GM04503 (cell line): ENCODE measurements around the gene EPS8L1.

Source experiments
- DNase-seq: peaks from one replicate; pipeline ENCODE4 v3.0.0-alpha.2; 2012; ENCODE audit warnings: low read depth

Gene EPS8L1

DNA sequence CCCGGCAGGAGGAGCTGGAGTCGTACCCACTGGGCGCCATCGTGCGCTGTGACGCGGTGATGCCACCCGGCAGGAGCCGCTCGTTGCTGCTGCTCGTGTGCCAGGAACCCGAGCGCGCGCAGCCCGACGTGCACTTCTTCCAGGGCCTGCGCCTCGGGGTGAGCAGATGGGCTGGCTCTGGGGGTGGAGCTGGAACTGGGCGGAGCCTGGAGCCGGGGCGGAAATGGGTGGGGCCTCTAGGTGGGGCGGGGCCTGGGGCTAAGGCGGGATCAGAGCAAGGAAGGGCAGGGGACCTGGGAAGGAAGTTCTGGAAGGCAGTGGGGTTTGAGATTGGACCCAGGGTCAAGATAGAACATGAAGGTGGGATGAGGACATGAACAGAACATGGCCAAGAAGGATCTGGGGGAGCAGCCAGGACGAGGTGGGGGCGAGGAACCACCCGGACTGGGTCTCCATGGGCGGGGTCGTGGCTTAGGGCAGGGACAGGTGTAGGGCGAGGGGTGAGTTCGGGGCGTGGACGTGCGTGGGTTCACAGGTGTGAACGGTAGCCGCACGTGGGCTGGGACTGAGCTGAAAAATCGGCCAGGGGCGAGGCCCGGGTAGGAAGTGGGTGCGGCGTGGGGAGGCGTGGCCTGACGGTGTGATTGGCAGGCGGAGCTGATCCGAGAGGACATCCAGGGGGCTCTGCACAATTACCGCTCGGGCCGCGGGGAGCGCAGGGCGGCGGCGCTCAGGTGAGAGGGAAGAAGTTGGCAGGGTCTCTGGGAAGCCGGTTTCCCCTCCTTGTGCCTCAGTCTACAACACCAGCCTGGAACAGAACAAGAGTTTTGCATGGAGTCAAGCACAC, 4.7 kb downstream of the EPS8L1 start:
- DNase-seq = no peak

DNA sequence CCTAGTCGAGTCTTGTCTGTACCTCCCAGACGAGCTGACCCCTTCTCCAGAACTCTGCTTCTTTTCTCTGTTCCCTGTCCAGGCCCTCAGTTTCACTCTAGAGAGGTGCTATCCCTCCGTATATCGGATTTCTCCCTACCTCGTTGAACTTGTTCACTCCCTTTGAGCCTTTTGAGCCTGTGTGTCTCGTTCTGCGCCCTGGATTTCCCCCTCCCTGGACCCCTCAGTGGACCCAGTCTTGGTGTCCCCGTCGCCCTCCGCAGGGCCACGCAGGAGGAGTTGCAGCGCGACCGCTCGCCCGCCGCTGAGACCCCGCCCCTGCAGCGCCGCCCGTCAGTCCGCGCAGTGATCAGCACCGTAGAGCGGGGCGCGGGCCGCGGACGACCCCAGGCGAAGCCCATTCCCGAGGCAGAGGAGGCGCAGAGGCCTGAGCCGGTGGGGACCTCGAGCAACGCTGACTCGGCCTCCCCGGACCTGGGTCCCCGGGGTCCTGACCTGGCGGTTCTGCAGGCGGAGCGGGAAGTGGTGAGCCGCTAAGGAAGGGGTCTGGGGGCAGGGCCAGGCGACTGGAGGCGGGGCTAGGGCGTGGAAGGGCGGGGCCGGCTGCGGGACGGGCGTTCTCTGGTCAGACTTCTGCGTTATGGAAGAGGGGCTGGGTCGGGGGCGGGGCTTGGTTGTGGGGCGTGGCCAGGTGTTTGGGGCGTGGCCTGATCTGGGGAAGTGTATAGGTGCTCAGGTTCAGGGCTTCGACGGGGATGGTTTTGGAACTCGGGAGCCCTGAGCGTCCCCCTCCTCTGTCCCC, 5.5 kb downstream of the EPS8L1 start:
- DNase-seq = no peak

DNA sequence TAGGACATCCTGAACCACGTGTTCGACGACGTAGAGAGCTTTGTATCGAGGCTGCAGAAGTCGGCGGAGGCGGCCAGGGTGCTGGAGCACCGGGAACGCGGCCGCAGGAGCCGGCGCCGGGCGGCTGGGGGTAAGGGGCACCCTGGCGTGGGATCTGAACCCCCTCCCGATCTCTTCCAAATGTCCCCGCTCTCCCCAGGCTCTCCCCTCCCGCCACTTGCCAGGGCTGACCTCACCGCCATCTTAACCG, 6.0 kb downstream of the EPS8L1 start:
- DNase-seq = no peak

DNA sequence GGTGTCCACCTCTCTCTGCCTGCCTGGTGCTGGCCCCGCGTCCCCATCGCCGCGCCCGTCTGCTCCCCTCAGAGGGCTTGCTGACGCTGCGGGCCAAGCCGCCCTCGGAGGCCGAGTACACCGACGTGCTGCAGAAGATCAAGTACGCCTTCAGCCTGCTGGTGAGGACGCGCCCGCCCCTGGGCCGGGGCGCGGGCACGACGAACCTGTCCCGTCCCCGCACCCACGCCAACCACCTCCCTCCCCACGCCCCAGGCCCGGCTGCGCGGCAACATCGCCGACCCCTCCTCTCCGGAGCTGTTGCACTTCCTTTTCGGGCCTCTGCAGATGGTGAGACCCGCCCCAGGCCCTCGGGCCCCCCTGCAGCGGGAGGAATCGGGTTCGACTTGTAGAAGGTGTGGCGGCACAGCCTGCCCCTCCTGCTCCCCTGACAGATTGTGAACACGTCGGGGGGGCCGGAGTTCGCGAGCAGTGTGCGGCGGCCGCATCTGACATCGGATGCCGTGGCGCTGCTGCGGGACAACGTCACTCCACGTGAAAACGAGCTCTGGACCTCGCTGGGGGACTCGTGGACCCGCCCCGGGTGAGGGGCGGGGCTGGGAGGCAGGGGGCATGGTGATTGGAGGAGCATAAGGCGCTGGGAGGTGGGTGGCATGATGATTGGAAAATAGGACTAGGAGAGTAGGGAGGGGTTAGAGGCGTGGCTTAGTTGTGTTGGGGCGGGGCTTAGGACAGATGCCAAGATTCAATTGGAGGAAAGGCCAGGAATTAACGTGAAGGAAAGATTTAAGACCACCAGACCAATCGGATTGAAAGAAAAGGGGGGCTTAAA, 6.6 kb downstream of the EPS8L1 start:
- DNase-seq = no peak

DNA sequence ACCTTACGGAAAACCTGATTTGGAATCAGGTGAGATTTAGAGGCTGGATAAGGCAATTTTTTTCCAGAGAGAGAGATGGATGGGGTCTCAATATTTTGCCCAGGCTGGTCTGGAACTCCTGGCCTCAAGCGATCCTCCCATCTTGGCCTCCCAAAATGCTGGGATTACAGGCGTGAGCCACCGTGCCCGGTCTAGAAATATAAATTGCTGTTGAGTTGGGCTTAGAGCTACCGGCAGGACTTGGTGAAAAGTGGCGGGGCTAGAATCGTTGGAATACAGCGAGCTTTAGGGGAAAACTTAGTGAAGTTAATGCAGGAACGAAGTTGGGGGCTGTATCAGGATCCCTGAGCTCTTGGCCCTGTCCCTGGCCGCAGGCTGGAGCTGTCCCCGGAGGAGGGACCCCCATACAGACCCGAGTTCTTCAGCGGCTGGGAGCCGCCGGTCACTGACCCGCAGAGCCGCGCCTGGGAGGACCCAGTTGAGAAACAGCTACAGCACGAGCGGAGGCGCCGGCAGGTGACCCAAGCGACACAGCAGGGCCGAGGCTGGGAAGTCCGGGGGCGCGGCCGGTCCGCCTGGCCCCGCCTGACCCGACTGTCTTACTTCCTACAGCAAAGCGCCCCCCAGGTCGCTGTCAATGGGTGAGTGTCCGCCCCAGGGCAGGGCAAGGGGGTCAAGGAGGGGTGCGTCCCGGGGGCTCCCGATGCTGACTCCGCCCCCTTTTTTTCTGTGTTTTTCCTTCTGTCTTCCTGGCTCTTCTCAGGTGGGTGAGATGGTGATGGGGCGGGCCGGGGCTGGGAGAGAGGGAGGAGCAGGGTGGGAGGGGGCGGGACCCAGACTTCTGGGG, 7.6 kb downstream of the EPS8L1 start:
- DNase-seq = no peak

DNA sequence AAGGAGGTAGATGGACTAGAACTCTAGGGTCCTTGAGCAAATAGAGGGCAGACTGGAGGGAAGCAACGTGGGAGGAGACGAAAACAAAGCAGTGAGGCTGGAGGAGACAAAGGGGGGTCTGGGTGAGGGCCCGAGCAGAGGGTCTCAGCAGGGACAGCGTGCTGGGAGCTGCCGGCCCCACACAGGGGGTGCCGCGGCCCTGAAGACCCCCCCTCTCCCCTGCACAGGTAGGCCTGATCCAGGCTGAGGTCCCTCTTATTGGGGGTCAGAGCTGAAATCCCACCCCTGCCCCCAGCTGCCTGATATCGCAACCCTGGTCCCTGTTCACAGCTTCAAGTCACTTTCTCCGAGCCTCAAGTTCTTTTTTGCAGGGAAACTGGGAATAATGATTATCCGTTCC, 8.7 kb downstream of the EPS8L1 start:
- DNase-seq = no peak

DNA sequence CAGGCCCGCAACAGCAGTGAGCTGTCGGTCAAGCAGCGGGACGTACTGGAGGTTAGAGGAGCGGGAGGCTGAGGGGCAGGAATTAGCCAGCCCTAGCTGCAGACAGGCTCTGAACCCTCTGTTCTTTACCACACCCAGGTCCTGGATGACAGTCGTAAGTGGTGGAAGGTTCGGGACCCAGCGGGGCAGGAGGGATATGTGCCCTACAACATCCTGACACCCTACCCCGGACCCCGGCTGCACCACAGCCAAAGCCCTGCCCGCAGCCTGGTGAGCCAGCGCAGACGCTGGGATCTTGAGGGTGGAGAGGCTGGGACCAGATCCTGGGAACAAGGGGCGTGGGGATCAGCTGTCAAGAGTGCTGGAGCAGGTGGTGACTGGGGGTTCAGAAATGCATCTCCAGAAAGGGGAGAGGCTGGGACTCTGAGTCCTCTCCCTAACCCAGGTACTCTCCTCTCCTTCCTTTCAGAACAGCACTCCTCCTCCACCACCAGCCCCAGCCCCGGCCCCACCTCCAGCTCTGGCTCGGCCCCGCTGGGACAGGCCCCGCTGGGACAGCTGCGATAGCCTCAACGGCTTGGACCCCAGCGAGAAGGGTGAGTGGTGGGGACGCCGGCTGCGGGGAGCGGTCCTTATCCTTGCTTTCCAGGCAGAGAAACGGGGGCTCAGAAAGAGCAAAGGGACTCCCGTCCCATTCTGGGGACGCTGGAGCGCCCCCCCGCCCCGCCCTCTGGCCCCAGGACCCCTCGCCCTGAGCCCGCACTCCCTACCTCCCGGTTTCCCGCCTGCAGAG, 10.4 kb downstream of the EPS8L1 start:
- DNase-seq = no peak

DNA sequence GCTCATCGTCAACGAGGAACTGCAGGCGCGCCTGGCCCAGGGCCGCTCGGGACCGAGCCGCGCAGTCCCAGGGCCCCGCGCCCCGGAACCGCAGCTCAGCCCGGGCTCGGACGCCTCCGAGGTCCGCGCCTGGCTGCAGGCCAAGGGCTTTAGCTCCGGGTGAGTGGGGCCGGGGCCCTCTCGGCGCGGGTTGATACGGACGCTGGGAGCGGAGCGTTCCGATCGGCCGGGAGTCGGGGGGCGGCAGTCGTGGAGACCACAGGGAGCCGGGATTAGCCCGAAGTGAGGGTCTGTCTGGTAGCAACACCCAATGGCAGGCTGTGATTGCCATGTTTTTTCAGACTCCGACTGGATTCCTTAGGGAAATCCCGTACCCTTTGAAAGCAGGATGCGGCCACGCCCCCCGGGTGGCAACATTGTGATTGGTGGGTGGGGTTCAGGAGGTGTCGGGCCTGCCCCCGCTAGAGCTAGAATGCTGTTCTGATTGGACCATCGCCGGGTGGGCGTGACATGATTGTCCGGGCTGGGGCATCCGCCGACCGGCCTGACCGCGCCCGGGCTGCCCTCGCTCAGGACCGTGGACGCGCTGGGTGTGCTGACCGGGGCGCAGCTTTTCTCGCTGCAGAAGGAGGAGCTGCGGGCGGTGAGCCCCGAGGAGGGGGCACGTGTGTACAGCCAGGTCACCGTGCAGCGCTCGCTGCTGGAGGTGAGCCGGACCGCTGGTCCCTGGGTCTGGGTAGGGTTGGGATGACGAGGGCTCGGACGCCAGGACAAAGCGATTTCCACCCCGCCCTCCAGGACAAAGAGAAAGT, 11.3 kb downstream of the EPS8L1 start:
- DNase-seq = peak; percentile 63

DNA sequence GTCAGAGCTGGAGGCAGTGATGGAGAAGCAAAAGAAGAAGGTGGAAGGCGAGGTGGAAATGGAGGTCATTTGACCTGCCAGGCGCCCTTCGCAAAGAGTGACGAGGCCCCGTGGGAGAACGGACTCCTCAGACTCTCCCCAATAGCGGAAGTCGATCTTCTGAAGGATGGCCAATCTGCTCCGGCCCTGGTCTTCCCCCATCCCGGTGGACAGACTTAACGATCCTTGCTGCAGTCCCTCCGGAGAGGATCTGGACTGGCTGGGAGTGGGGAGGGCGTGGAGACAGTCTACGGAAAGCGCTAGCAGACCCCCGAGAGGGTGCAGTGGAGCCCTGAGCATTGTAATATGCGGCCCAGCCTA, 11.9 kb downstream of the EPS8L1 start:
- no peak for DNase-seq

DNA sequence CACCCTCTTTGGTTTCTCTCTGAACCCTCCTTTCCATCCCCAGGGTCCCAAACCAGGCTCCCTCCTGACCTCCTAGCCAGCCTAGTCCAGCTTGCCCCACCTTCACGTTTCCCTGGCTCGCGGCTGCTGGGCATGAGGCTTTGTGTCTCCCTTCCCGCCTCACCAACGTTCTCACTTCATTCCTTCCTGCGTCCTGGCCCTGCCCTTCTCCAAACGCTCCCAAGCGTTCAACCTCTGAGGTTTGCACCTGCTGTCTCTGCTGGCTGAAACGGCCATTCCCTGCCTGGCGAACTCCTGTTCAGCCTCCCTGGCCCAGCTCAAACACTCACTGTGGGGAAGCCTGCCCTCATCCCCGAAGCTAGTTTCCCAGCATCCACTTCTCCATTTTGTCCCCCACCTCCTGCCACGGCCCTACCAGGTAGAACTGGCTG, 12.4 kb downstream of the EPS8L1 start:
- no peak for DNase-seq

DNA sequence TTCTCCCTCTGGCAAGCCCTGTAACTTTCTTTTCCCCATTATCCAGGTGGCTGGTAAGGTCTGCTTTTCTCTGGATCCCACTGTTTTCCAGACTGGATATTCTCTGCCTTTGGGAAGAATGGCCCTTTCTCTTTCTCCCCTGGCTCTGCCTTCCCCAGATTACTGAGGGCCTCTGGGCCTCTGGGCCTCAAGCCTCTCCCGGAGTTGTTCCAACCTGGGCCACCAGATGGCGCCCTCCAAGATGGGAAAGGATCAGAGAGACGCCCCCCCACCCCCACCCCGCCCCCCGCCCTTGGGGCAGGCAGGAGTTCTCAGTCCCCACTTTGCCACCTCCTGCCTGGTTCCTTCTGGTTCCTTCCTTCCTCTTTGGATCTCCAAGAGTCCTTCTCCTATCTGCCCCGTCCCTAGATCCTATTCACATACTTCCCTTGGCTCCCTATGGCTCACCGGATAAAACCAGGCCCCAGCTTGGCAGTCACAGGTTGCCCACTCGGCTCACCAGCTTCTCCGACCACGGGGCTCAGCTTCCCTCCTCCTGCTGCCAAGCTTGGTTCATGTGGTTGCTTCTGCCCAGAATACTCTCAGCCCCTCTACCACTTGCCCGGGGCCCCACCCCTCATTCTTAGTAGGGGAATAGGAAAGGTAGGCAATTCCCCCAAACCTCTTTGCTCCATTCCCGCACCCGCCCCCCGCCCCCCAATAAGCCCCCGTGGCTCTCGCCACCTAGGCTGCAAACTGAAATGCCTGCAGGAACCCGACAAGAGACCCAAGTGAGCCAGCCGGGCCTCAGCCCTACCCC, 13.1 kb downstream of the EPS8L1 start:
- no peak for DNase-seq

DNA sequence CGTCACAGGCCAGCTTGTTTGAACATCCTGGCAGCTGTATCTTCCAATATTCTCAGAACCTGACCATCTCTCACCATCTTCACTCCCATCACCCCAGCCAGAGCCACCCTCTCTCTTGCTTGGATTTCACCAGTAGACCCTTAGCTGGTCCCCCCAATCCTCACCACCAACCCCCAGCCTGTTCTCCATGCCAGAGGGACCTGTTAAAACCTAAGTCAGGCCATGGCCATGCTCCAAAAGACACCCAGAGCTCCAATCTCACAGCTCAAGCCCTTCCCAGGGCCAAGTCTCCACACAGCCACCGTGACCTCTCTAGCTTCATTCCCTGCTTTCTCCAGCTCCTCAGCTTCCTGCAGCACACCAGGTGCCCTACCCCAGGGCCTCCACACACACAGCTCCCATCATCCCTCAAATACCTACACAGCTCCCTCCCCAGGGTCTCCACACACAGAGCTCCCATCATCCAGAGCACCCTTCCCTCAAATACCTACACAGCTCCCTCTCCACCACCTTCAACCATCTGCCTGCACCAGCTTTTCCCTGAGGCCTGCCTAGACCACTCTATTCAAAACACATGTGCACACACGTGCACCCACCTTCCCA, 13.8 kb downstream of the EPS8L1 start:
- DNase-seq = no peak

DNA sequence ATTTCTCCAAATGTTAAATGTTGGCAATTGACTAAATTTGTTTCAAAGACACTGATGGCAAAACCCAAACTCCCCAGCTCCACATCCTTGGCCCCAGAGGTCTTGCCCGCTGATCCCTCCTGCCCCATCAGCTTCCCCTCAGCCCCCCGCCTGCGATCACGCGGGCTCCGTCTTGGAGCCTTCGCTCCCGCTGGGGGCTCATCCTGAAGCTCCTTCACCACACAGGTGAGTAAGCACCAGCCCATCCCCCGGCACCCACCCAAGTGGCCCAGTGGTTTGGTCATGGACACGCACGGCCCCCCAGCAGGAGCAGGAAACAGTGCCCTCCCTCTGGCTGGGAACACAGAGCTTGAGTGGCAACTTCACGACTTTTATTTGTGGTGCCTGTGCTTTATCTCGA, 14.9 kb downstream of the EPS8L1 start:
- DNase-seq = no peak

DNA sequence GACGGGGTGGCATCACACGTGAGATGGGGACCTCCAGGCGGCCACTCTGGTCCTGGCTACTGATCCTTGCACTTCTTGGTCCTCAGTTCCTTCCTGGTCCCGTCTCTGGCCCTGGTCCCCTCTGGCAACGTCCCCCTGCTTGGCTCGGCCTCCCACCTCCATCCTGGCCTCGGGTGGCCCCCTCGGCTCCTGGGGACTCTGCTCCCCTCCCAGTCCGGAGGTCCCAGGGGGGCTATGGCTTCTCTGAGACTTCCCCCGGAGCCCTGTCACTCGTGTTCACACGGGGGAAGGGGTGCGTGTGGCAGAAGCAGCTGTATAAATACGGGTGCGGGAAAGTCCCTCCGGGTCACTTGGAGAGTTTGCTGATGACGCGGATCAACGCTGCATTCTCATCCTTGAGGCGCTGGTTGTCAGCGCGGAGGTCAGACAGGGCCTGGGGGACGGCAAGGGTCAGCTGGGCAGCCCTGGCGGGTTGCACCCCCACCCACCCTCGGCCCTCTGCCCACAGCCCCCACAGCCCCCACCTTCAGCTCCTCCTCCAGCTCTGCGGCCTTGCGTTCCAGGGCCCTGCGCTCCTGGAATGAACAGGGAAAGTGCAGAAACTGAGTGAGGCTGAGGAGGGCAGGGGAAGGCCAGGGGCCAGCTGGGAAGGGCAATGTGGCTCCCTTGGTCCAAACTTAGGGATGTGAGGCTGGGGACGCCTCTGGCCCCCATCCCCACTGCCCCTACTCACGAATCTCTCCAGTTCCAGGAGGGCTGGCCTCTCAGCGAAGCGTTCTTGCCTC, 15.6 kb downstream of the EPS8L1 start:
- no peak for DNase-seq

DNA sequence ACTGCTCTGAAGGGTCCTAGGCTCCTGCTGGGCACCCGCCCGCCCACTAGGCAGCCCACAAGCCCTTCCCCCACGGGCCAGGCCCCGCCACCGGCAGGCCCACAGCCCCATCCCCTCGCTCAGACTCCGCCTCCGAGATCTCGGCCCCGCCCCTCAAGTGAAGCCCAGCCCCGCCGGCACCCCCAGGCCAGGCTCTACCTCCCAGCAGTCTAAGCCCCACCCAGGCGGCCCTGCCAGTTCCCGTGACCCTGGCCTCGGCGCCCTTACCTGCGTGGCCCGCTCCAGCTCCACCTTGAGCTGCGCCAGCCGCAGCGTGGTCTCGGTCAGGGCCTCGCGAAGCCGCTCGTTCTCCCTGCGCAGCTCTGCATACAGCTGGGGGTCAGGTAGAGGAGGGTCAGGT, 16.3 kb downstream of the EPS8L1 start:
- DNase-seq = no peak

DNA sequence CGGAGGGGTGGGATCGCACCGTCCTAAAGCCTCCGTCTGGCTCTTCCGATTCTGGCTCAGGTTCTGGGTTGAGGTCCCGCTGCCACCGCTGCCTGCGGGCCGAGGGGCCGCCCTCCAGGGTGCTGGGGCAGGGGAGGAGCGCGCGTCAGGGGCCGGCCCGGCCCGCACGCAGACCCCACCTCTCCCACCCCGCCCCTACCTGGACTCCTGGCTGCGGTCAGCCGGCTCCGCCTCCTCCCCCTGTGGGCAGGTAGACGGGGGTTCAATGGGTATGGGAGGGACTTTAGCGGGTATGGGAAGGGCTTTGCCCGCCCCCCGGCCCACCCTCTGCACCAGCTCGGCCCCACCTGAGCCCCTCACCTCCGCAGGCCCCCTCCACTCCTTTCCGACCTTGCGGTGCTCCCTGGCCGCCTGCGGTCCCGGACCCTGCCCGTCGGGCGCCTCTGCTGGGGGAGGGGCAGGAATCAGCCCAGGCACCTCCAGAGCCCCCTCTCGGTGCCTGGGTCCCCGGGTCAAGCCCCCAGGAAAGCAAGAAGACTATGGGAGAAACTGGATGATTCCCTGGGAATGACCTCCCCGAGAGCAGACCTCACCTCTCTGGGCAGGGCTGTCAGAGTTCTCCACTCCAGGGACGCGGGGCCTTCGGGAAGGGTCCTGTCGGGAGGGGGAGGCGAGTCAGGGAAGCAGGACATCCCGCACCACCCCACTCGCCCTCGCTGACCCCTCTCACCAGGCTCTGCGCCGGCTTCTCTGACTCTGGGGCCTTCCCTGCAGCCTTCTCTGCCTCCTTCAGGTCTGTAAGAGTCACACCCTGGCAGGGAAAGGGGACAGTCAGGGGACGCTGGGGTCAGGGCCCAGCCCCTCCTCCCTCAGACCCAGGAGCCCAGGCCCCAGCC, 17.0 kb downstream of the EPS8L1 start:
- no peak for DNase-seq
